T-helper 9 cell (primary cell): Measurements from ENCODE around the gene ROCK2.
"Not testable (repeated sequence)": the region's sequence is repeated elsewhere in the genome, so short reads cannot be mapped to it uniquely, and the experiment has no call there.

ENCODE experiments used
- DNase-seq: peaks from one replicate; pipeline ENCODE4 v3.0.0-alpha.2; 2020

Gene ROCK2

DNA sequence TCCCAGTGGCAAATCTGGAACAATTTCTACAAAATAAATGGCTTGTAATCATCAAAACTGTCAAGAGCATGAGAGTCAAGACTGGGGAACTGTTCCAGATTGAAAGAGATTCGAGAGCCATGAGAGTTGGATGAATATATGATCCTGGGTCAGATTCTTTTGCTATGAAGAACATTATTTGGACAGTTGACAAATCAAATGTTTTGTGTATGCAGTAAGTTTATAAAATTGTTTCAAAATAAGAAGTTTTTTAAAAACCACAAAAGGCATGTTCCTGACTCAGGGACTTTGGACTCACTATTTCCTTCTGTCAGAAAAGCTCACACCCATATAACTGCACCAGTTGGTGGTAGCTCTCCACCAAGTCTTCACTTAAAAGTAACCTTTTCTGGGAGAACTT is 38.5 kb downstream of the ROCK2 start:
- no peak for DNase-seq

GRCh38 chr2:11305338-11305737 is 39.1 kb downstream of the ROCK2 start:
- no peak for DNase-seq

DNA sequence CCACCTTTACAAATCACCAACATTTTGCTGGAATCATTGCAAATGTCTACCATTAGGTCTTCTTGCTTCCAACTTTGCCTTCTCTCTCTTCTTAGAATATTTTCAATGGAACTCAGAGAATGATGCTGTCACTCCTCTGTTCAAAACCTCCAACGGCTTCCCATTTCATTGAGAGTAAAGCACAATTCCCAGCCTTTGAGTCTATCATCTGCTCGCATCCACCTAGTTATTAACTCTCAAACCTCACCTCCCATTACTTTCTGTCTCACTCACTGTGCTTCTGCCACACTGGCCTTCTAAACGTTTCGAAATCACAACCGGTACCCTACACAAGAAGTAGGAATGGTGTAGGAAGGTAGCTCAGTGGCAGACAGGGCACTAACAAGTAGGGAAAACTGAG is 40.0 kb downstream of the ROCK2 start:
- no peak for DNase-seq

- DNase-seq = no peak
Measured at GRCh38 chr2:11303290-11304013, 41.0 kb downstream of the ROCK2 start.

GRCh38 chr2:11299439-11299838 is 45.0 kb downstream of the ROCK2 start:
- no peak for DNase-seq

- no peak for DNase-seq
Measured at GRCh38 chr2:11298592-11298991, 45.8 kb downstream of the ROCK2 start.

- DNase-seq = no peak
Measured at GRCh38 chr2:11296401-11296800, 48.0 kb downstream of the ROCK2 start.

GRCh38 chr2:11292464-11293255 is 51.8 kb downstream of the ROCK2 start:
- DNase-seq = no peak

DNA sequence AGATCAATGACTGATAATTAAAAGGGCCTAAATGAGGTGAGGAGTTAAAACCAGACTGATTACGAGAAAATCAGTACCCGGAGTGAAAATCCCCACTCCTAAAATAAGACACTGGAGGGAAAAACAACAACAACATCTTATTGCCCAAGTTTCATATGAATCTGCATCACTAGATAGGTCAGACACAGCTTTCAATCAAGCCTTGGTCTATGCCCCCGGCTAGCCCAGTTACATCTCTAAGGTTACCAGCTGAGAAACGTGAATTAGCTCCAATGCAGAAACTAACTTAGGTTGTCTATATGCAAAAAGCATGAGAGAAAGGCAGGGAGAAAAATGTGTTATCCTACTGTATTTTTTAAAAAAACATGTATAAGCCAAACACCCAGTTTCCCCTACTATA is 53.7 kb downstream of the ROCK2 start:
- no peak for DNase-seq

DNA sequence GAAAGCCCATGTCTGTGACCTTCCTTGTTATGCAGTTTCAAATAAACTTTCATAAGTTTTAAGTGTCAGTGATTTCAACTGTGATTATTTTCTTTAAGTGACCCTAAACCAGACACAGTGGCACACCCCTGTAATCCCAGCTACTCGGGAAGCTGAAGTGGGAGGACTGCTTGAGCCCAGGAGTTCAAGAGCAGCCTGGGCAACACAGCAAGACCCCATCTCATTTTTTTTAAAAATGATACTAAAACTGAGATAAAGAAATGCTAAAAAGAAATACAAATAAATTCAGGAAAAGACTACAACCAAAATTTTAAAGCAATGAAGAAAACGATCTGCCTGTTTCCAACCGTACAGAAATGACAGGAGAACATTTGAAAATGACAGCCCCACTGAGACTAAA is 54.2 kb downstream of the ROCK2 start:
- DNase-seq = no peak

DNA sequence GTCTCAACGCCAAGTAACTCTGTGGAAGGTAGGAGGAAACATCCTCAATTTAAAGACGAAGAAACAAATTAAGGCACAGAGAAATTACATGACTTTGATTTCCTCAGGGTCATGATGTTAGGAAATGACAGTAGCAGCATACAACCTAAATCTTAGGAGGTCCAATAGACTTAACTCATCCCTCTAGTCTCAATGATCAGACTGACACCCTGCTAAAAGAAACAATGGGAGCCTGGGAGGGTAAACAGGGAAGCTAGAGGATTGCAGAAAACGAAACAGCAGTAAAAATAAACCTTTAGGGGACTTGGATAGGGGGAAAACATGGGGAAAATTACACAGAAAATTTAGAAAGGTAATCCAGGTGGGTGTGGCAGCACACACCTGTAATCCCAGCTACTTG is 56.0 kb downstream of the ROCK2 start:
- DNase-seq = no peak

DNA sequence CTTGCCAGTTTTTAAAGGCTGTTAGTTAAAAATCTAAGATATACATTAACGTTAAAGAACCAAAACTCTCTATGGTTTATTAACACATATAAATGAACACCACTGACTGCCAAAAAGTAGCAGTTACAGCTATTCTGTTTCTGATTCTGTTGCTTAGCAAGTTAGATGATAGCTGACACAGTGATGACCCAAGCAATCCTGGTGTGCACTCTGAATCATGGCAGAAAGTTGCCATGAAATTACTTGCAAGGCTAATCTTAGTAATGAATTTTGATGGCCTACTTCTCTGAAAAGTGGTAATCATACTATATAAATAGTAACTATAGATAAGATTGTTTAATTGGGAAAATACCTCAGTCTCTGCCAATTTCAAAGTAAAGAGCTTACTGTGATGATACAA is 57.7 kb downstream of the ROCK2 start:
- no peak for DNase-seq

DNA sequence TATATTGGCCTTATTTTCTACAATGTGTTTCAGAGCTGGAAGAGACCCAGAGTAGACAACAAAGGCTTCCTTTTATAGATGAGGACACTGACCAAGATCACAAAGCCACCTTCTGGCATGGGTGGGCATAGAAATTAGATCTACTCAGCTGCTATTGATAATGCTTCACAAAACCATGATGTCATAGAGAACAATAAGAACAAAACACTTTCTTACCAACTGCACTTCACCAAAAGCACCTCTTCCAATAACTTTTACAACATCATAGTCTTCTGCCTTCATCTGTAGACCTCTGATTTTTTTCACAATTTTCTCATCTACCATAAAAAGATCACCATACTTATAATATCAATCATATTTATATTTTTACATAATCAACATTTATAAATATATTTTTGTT is 58.1 kb downstream of the ROCK2 start:
- no peak for DNase-seq

DNA sequence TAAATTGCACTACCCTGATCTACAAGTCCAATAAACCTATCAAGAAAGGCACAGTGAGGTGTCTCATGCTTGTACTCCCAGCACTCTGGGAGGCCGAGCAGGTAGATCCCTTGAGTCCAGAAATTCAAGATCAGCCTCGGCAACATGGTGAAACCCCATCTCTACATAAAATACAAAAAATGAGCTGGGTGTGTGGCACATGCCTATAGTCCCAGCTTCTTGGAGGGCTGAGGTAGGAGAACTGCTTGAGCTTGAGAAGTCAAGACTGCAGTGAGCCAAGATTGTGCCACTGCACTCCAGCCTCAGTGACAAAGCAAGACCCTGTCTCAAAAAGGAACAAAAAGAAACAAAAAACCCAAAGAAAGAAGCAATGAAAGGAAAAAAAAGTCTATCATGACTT is 58.9 kb downstream of the ROCK2 start:
- no peak for DNase-seq

- no peak for DNase-seq
Measured at GRCh38 chr2:11281186-11281585, 63.2 kb downstream of the ROCK2 start.

DNA sequence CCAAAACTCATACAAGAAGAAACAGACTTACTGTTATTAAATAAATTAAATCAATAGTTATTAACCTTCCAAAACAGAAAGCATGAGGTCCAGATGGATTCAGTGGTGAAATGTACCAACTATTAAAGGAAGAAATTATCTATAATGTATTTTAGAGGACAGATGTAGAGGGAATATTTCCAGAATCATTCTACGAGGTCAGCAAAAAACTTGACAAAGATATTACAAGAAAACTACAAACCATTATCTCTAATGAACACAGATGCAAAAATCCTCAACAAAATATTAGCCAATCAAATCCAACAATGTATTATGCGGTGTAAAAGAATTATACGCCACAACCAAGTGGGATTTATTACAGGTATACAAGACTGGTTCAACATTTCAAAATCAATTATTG is 63.7 kb downstream of the ROCK2 start:
- DNase-seq = no peak

DNA sequence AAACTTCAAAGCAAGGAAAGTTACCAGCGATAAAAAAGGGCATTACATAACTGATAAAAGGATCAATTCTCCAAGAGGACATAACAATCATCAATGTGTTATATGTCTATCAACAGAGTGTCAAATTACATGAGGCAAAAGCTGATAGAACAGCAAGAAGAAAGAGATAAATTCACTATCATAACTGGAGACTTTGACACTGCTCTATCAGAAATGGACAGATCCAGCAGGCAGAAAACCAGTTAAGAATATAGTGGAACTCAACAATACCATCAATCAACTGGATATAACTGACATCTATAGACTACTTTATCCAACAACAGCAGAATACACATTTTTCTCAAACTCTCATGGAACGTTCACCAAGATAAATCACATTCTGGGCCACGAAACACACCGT is 65.0 kb downstream of the ROCK2 start:
- DNase-seq = no peak

GRCh38 chr2:11278219-11278618 is 66.2 kb downstream of the ROCK2 start:
- no peak for DNase-seq

DNA sequence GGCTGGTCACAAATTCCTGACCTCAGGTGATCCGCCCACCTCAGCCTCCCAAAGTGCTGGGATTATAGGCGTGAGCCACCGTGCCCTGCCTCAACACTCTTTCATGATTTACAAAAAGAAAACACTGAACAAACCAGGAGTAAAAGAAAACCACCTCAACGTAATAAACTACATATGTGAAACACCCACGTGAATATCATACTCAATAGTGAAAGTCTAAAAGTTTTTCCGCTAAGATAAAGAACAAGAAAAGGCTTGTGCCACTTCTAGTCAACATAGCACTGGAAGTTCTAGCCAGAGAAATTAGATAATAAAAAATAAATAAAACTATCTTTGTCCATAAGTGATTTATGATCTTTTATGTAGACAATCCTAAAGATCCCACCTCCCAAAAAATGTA is 68.5 kb downstream of the ROCK2 start:
- no peak for DNase-seq

DNA sequence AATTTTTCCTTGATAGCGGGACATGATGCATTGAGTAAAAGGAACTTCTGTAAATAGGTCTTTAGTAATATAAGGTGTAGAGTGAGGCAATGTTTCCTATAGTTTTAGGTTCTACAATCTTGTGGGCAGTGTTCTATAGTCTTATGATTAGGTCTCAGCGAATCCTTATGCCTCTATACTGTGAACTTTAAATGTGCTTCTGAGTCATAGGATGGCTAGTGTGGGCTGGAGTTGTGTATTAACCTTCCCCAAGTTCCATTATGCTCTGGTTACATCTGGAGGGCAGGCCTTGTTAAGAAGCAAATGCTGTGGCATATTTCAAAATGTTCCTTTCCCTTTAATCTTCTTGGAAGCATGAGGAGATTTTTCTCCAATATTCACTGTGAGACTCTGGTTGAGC is 73.5 kb downstream of the ROCK2 start:
- no peak for DNase-seq

GRCh38 chr2:11267931-11268330 is 76.5 kb downstream of the ROCK2 start:
- no peak for DNase-seq

GRCh38 chr2:11264818-11265217 is 79.6 kb downstream of the ROCK2 start:
- no peak for DNase-seq

DNA sequence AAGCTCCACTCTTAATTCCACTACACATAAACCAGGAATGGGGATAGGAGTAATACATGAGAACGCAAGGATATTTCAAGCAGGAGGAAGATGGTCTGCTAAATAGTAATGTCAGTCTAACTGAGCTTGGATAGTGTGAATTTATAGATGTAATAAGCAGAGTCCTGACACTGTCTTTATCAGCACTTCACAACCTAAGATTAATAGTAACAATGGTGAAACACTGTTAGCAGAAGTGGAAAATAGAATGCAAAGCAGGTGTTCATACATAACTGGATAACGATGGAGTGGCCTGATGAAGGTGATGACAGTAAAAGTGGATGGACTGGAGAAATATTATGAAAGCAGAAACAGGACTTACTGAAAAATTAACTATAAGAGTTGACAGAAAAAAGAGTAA is 80.4 kb downstream of the ROCK2 start:
- DNase-seq = no peak

GRCh38 chr2:11263177-11263576 is 81.3 kb downstream of the ROCK2 start:
- DNase-seq = no peak

DNA sequence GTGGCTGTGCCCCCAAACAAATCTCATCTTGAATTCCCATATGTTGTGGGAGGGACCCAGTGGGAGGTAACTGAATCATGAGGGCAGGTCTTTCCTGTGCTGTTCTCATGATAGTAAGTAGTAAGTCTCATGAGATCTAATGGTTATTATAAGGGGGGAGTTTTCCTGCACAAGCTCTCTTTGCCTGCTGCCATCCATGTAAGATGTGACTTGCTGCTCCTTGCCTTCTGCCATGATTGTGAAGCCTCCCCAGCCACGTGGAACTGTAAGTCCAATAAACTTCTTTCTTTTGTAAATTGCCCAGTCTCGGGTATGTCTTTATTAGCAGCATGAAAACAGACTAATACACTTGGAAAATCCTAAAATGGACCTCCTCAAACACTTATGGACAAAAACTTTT is 82.0 kb downstream of the ROCK2 start:
- not testable (repeated sequence) for DNase-seq
